Medulla oblongata (tissue), 1 donor: ENCODE measurements around the gene PALS1.

Experiments
- DNase-seq: peaks from one replicate; pipeline ENCODE4 v3.0.0-alpha.2; 2015; ENCODE audit errors: extremely low spot score

PALS1 gene

GRCh38 chr14:67241411-67242167 is at the start of gene PALS1:
Gene PALS1 (plus strand): TSS chr14:67241435. CDS start chr14:67279171, 37,736 bp downstream.
- DNase-seq: peak; percentile 74

GRCh38 chr14:67191768-67192290 is 49.4 kb upstream of the PALS1 start:
- DNase-seq: peak; percentile 20

GRCh38 chr14:67192366-67192765 is 48.9 kb upstream of the PALS1 start:
- DNase-seq: no peak

DNA sequence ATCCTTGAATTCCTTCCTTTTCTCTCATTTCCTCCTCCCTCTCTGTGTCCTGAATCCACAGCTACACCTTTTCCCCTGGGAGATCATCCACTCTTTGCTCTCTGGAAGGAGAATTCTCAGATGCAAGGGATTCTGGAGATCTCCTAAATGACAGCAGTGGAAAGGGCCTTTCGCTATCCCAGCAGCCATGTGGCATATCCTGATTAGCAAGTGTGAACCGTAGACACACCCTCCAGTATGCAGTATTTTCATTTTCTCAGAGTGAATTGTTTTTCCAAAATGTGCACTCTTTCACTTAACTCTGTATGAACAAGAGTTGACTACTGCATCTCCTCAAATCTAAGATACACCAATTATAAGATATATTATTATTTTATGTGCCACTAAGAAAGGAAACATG is 46.0 kb upstream of the PALS1 start:
- no peak for DNase-seq

DNA sequence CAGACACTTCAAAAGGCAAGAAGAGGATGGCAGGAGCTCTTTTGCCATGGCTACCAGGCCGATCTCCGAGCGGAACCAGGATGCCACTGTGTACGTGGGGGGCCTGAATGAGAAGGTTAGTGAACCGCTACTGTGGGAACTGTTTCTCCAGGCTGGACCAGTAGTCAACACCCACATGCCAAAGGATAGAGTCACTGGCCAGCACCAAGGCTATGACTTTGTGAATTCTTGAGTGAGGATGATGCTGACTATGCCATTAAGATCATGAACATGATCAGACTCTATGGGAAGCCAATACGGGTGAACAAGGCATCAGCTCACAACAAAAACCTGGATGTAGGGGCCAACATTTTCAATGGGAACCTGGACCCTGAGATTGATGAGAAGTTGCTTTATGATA is 42.2 kb upstream of the PALS1 start:
- DNase-seq: no peak

DNA sequence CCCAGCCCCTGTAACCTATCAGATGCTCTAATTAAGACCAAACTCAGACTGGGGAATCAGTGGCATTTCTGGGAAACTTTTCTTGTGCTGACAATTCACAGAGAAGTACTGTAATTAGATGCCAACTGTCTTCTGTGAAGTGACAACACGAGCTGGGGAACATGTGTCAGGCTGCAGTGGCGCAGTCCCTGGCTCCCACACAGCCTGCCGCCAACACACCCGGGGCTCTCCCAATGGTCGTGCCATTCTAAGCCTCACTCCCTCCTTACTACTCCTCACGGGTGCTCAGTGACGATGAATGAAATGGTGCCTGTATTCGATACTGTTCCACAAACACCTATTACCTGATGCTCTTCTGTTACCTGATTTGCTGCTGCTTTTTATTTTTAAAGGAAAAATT is 33.4 kb upstream of the PALS1 start:
- DNase-seq: no peak

GRCh38 chr14:67218126-67218525 is 23.1 kb upstream of the PALS1 start:
- no peak for DNase-seq

- DNase-seq: no peak
These were observed 19.8 kb upstream of the PALS1 start for GRCh38 chr14:67221248-67221981.

DNA sequence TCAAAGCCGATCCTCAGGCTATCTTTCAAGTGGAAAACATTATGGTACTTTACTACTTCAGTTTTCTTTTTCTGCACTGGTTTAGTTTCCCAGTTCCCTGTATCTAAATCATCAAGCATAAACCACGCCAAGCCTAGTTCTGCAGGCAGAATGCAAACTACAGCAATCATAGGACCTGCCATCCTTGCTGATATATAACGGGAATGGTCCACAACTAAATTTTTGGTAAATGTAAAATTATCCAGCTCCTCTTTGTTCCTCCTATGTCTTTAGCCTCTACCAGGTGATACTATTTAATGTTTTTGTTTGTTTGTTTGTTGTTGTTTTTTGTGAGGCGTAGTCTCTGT is 19.3 kb upstream of the PALS1 start:
- DNase-seq: no peak

DNA sequence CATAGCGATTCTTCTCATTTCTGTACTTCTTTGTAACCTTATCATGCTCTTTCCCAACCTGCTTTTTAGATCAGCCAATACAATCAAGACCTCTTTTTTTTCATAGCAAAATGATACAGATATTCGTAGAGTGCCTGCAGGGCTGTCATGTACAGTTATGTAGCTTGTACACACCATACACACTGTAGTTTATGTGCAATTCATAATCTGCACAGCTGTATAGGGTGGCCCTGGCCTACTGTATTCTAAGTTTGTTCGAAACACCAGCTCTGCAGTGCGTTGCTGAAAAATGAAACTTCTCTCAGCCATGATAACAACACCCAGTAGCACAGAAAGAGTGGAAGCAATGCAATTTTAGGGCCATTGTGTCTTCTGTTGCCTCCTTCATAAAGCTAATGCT is 15.7 kb upstream of the PALS1 start:
- no peak for DNase-seq

- DNase-seq: no peak
These were observed 12.8 kb upstream of the PALS1 start for GRCh38 chr14:67228325-67228984.

DNA sequence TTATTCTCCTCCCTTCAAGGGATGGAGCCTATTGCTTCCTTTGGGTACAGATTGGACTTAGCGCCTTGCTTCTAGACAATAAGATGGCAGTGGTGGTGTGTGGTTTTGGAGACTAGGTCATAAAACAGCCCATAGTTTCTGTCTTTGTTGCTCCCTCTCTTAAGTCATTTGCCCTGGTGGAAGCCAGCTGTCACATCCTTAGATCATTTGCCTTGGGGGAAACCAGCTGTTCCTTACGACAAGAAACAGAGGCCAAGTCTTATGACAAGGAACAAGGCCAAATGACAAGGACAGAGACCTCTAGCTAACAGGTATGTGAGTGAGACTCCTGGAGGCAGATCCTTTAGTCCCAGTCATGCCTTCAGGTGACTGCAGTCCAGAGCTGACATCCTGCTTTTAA is 9.2 kb upstream of the PALS1 start:
- DNase-seq: no peak

DNA sequence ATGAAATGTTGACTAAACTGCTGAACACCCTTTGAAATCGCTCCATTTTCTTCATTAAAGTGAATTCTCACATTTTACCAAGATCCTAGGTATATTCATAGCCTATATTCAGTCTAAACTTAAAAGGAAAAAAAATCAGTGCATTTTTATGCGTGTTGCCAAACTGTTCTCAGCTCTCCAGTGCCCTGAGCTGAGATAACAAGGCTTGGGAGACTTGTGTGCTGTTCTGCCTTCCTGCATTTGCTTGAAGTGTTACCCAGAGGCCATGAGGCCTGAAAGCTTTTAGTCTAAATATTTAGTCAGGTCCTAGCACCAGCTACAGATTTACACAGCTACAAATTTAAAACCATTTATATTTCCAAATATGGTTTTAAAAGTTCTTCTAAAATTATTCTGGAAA is 8.6 kb upstream of the PALS1 start:
- no peak for DNase-seq

DNA sequence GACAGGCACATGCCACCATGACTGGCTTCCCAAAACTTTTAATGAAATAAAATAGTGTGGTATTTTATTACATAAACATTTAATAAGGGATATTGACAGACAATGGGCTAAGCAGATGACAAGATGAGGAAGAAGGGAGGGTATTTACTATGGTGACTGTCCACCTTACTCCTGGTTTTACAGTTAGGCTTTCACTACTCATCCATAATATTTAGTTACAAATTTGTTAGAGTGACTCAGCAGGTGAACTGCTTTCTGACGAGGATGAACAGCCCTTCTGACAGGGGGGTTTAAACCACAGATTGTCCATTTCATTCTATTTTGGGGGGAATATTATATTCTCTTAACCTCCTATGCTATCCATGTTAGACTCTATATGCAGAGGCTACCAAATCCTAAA is 3.6 kb upstream of the PALS1 start:
- DNase-seq: no peak

DNA sequence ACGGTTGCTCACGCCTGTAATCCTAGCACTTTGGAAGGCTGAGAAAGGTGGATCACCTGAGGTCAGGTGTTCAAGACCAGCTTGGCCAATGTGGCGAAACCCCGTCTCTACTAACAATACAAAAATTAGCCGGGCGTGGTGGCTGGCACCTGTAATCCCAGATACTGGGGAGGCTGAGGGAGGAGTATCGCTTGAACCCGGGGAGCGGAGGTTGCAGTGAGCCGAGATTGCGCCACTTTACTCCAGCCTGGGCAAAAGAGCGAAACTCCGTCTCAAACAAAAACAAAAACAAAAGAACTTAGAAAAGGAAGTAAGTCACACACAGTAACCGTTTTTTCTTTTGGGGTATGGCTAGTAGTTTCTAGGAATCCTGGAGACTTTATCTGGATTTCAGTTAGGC is 1.7 kb upstream of the PALS1 start:
- DNase-seq: no peak

DNA sequence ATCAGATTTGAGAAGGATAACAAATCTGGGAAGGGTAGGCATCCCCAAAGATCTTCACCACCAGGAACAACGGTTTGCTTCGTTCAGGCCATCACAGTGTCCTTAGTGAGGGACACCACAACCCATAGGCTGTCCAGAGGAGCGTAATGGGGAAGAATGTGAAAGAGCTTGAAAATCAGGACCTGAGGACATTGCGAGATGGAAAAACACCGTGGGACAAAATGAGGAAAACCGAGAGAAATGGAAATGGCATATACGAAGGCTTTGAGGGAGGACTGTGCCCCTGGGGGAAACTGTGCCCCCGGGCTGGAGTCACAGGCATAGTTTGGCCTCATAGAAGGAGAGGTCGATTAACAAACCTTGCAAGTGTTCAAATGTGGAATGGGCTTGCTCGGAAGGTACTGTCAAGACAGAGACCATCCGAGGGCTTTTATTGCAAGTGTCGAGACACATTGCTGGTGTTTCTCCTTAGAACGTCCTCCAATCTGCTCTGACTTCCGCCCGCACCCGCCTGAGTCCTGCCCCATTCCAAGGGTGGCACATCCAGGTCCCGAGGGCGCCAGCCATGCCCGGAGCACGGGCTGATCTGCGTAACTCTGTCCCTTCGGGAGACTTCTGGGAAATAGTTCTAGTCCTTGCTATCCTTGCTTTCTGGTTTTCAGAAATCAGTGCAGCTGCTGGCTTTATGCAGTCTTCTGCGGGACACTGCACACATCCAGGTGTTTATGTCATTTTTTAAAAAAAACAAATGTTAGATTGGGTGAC is 885 bp upstream of the PALS1 start:
- peak; percentile 68 for DNase-seq

- peak; percentile 98 for DNase-seq
These were observed 241 bp upstream of the PALS1 start for GRCh38 chr14:67240978-67241410.

DNA sequence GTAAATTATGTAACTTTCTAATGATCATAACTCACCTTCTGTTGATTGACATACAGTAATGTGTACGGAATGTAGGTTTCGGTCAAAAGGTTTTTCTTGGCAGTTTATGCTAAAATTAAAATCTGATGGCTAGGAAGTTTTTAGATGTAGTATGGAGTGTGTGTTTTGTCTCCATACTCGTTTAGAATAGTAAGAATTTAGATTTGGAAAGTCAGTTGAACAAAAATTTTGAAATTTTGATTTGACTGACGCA is 859 bp downstream of the PALS1 start:
- DNase-seq: no peak

- no peak for DNase-seq
These were observed 3.9 kb downstream of the PALS1 start for GRCh38 chr14:67245104-67245503.

DNA sequence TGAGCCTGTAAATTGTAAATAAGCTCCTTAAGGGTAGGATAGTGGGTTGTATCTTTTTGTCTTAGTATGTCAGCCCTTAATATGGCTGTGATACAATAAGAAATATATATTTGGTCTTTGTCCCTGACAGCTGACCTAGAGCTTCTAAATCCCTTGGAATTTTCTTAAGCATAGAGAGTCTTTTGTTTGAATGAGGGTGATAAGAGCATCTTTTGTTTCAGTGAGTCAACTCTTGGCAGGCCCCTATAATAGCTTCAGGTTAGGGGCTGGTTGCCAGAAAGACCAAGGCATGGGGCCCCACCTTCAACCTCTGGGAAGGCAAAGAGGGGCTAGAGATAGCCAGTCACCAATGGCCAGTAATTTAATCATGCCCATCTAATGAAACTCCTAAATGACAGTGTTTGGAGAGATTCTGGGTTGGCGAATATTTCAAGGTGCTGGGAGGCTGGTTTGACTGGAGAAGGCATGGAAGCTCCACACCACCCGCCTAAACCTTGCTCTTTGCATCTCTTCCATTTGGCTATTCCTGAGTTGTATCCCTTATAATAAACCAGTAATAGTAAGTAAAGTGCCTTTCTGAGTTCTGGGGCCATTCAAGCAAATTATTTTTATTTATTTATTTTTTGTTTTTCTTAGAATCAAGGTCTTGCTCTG is 10.5 kb downstream of the PALS1 start:
- DNase-seq: no peak

DNA sequence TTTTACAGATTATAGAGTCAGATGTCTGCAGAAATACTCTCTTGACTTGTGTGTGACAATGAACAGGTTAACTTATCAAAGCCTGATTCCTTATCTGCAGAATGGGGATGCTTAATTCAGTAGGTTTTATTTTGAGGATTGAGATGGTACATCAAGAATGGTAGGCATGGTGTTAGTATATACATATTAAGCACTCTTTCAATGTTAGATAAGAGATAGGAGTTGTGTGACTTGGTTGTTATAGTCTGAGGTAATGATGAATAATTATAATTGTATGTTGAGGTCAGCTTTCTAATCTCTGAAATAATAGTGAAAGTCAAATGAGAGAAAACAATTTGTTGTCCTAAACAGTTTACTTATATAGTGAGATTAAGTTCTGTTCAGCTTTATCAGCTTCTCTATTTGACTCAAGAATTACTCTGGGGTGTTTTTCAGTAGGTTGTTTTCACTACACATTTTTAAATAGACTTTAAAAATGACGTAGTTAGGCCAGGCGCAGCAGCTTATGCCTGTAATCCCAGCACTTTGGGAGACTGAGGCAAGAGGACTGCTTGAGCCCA is 11.9 kb downstream of the PALS1 start:
- no peak for DNase-seq
